Measurements from ENCODE around the gene RNF157. TPM values are rescaled to one million over a fixed set of nuclear protein-coding genes. Genes with fewer than 3 reads are reported as not detected.

The RNF157 gene
- total and polyA plus RNA-seq, 3 experiments from 2014 or later, result 10.7 to 13.9 (median 13.9) TPM

GRCh38 chr17:76179496-76180467 lies 60.5 kb downstream of the RNF157 start:
- POLR2A ChIA-PET, result interaction anchor here (0.6 to 1.8 kb wide), 13 partner anchors 12 to 771 kb away, joined by 3 to 15 read pairs (median 5); partner anchors contain the start of genes FOXJ1 and UBALD2
- Histone ChIP-seq H3K36me3 (ENCODE audit: insufficient read depth, low read length) (no peaks in the 10 kb centered on the region), H3K27ac (ENCODE audit: low read depth, low read length) (peak overlapping the region; percentile 28), H3K9me3 (ENCODE audit: low read length) (no peaks in the 10 kb centered on the region), H3K4me1 (ENCODE audit: insufficient read depth, low read length) (peaks cover 77% of the 10 kb centered on the region), H3K4me3 (ENCODE audit: low read length) (peak overlapping the region; percentile 21), H3K27me3 (ENCODE audit: insufficient read depth, low read length, poor library complexity, severe bottlenecking) (no peaks in the 10 kb centered on the region)
- Mint-ChIP-seq H3K9me3 (no peaks in the 10 kb centered on the region), H3K4me3 (peak overlapping the region; percentile 8 to 57 (median 45)), H3K27ac (peak overlapping the region; percentile 83 to 95 (median 90)), H3K4me1 (peaks cover 34 to 57% (median 52%) of the 10 kb centered on the region in 3 donors), H3K36me3 (peaks cover 0 to 4% (median 0%) of the 10 kb centered on the region in 3 donors), H3K27me3 (no peaks in the 10 kb centered on the region)
- CTCF ChIA-PET, result interaction anchor here (0.6 to 10.1 kb wide), 35 partner anchors 11 to 170 kb away, joined by 3 to 119 read pairs (median 5); partner anchors contain the start of genes FOXJ1, RNF157 and UBALD2
- peak in 3 of 5 donors; percentile 49 to 76 (median 55) for DNase-seq

GRCh38 chr17:76178124-76178523 lies 62.2 kb downstream of the RNF157 start:
- H3K27me3 Mint-ChIP-seq, result no peaks in the 10 kb centered on the region
- H3K9me3 Mint-ChIP-seq, result no peaks in the 10 kb centered on the region
- Histone ChIP-seq H3K4me3 (ENCODE audit: low read length) (no peak overlapping the region), H3K27me3 (ENCODE audit: insufficient read depth, low read length, poor library complexity, severe bottlenecking) (no peaks in the 10 kb centered on the region), H3K36me3 (ENCODE audit: insufficient read depth, low read length) (no peaks in the 10 kb centered on the region), H3K27ac (ENCODE audit: low read depth, low read length) (no peak overlapping the region), H3K9me3 (ENCODE audit: low read length) (no peaks in the 10 kb centered on the region), H3K4me1 (ENCODE audit: insufficient read depth, low read length) (peaks cover 67% of the 10 kb centered on the region)
- no peak overlapping the region for H3K4me3 Mint-ChIP-seq
- peaks cover 30 to 50% (median 47%) of the 10 kb centered on the region in 3 donors for H3K4me1 Mint-ChIP-seq
- ChIA-PET CTCF (interaction anchor here (1.1 to 10.1 kb wide), 12 partner anchors 11 to 164 kb away, joined by 3 to 119 read pairs (median 6); partner anchors contain the start of genes EXOC7 and FOXJ1), POLR2A (interaction anchor here (0.7 to 1.0 kb wide), 2 partner anchors 94 to 101 kb away, joined by 3 read pairs; no protein-coding TSS in a partner anchor)
- peak overlapping the region in 6 of 8 donors; percentile 54 to 88 (median 62) for H3K27ac Mint-ChIP-seq
- no peak for DNase-seq
- peaks cover 0 to 4% (median 0%) of the 10 kb centered on the region in 3 donors for H3K36me3 Mint-ChIP-seq

GRCh38 chr17:76176701-76177574 lies 63.4 kb downstream of the RNF157 start:
- H3K27ac ChIP-seq (ENCODE audit: low read depth, low read length), result no peak overlapping the region
- H3K4me3 ChIP-seq (ENCODE audit: low read length), result no peak overlapping the region
- Mint-ChIP-seq H3K27ac (peak overlapping the region in 4 of 8 donors; percentile 7 to 76 (median 44)), H3K4me1 (peaks cover 24 to 45% (median 41%) of the 10 kb centered on the region in 3 donors), H3K9me3 (no peaks in the 10 kb centered on the region), H3K36me3 (peaks cover 0 to 4% (median 3%) of the 10 kb centered on the region in 3 donors), H3K4me3 (no peak overlapping the region), H3K27me3 (no peaks in the 10 kb centered on the region)
- DNase-seq, result no peak
- no peaks in the 10 kb centered on the region for H3K36me3 ChIP-seq (ENCODE audit: insufficient read depth, low read length)
- H3K4me1 ChIP-seq (ENCODE audit: insufficient read depth, low read length), result peaks cover 60% of the 10 kb centered on the region
- H3K27me3 ChIP-seq (ENCODE audit: insufficient read depth, low read length, poor library complexity, severe bottlenecking), result no peaks in the 10 kb centered on the region
- H3K9me3 ChIP-seq (ENCODE audit: low read length), result no peaks in the 10 kb centered on the region
- POLR2A ChIA-PET, result no interaction called here
- CTCF ChIA-PET, result interaction anchor here (1.3 to 10.1 kb wide), 5 partner anchors 10 to 280 kb away, joined by 3 to 119 read pairs (median 5); partner anchors contain the start of genes FOXJ1 and TRIM65

- Histone ChIP-seq H3K27ac (ENCODE audit: low read depth, low read length) (no peak overlapping the region), H3K9me3 (ENCODE audit: low read length) (no peaks in the 10 kb centered on the region), H3K4me3 (ENCODE audit: low read length) (no peak overlapping the region), H3K36me3 (ENCODE audit: insufficient read depth, low read length) (no peaks in the 10 kb centered on the region), H3K4me1 (ENCODE audit: insufficient read depth, low read length) (peaks cover 33% of the 10 kb centered on the region), H3K27me3 (ENCODE audit: insufficient read depth, low read length, poor library complexity, severe bottlenecking) (no peaks in the 10 kb centered on the region)
- POLR2A ChIA-PET, result interaction anchor here (1.0 to 1.3 kb wide), 2 partner anchors 8 to 96 kb away, joined by 3 to 4 read pairs; no protein-coding TSS in a partner anchor
- Mint-ChIP-seq H3K4me3 (no peak overlapping the region), H3K27me3 (no peaks in the 10 kb centered on the region), H3K36me3 (peaks cover 0 to 11% (median 5%) of the 10 kb centered on the region in 3 donors), H3K9me3 (no peaks in the 10 kb centered on the region), H3K4me1 (peaks cover 5 to 17% (median 16%) of the 10 kb centered on the region in 3 donors), H3K27ac (peak overlapping the region in 2 of 8 donors; percentile 23 to 29)
- no peak for DNase-seq
- CTCF ChIA-PET, result interaction anchor here (0.8 to 1.4 kb wide), 5 partner anchors 8 to 373 kb away, joined by 3 to 9 read pairs (median 5); no protein-coding TSS in a partner anchor
Observed at GRCh38 chr17:76174037-76174436, 66.3 kb downstream of the RNF157 start.

GRCh38 chr17:76173474-76173873 lies 66.8 kb downstream of the RNF157 start:
- DNase-seq, result no peak
- Histone ChIP-seq H3K27ac (ENCODE audit: low read depth, low read length) (no peak overlapping the region), H3K27me3 (ENCODE audit: insufficient read depth, low read length, poor library complexity, severe bottlenecking) (no peaks in the 10 kb centered on the region), H3K9me3 (ENCODE audit: low read length) (no peaks in the 10 kb centered on the region), H3K4me3 (ENCODE audit: low read length) (no peak overlapping the region), H3K4me1 (ENCODE audit: insufficient read depth, low read length) (peaks cover 28% of the 10 kb centered on the region), H3K36me3 (ENCODE audit: insufficient read depth, low read length) (no peaks in the 10 kb centered on the region)
- POLR2A ChIA-PET, result interaction anchor here (1.0 to 1.3 kb wide), 2 partner anchors 8 to 96 kb away, joined by 3 to 4 read pairs; no protein-coding TSS in a partner anchor
- Mint-ChIP-seq H3K27me3 (no peaks in the 10 kb centered on the region), H3K4me1 (peaks cover 2 to 12% (median 10%) of the 10 kb centered on the region in 3 donors), H3K36me3 (peaks cover 0 to 16% (median 6%) of the 10 kb centered on the region in 3 donors), H3K9me3 (no peaks in the 10 kb centered on the region), H3K27ac (peak overlapping the region in 1 of 8 donors; percentile 23), H3K4me3 (no peak overlapping the region)
- CTCF ChIA-PET, result interaction anchor here (0.8 to 1.4 kb wide), 6 partner anchors 8 to 373 kb away, joined by 3 to 9 read pairs (median 4); no protein-coding TSS in a partner anchor

- no peak for DNase-seq
- Mint-ChIP-seq H3K27me3 (no peaks in the 10 kb centered on the region), H3K27ac (no peak overlapping the region), H3K4me1 (peaks cover 2 to 7% (median 3%) of the 10 kb centered on the region in 3 donors), H3K9me3 (no peaks in the 10 kb centered on the region), H3K4me3 (no peak overlapping the region), H3K36me3 (peaks cover 0 to 27% (median 8%) of the 10 kb centered on the region in 3 donors)
- Histone ChIP-seq H3K4me1 (ENCODE audit: insufficient read depth, low read length) (peaks cover 20% of the 10 kb centered on the region), H3K9me3 (ENCODE audit: low read length) (no peaks in the 10 kb centered on the region), H3K27ac (ENCODE audit: low read depth, low read length) (no peak overlapping the region), H3K27me3 (ENCODE audit: insufficient read depth, low read length, poor library complexity, severe bottlenecking) (no peaks in the 10 kb centered on the region), H3K36me3 (ENCODE audit: insufficient read depth, low read length) (no peaks in the 10 kb centered on the region), H3K4me3 (ENCODE audit: low read length) (no peak overlapping the region)
- ChIA-PET CTCF (interaction anchor here (1.0 to 2.1 kb wide), 5 partner anchors 10 to 158 kb away, joined by 3 to 4 read pairs (median 3); no protein-coding TSS in a partner anchor), POLR2A (no interaction called here)
Observed at GRCh38 chr17:76171706-76172105, 68.6 kb downstream of the RNF157 start.

GRCh38 chr17:76170114-76170513 lies 70.2 kb downstream of the RNF157 start:
- Mint-ChIP-seq H3K27ac (peak overlapping the region in 1 of 8 donors; percentile 11), H3K36me3 (peaks cover 0 to 32% (median 6%) of the 10 kb centered on the region in 3 donors), H3K4me1 (peaks cover 0 to 2% (median 0%) of the 10 kb centered on the region in 3 donors), H3K9me3 (no peaks in the 10 kb centered on the region), H3K4me3 (no peak overlapping the region), H3K27me3 (no peaks in the 10 kb centered on the region)
- CTCF ChIA-PET, result interaction anchor here (1.0 to 2.1 kb wide), 5 partner anchors 10 to 110 kb away, joined by 3 to 9 read pairs (median 5); no protein-coding TSS in a partner anchor
- Histone ChIP-seq H3K27ac (ENCODE audit: low read depth, low read length) (no peak overlapping the region), H3K36me3 (ENCODE audit: insufficient read depth, low read length) (no peaks in the 10 kb centered on the region), H3K9me3 (ENCODE audit: low read length) (no peaks in the 10 kb centered on the region), H3K4me1 (ENCODE audit: insufficient read depth, low read length) (peaks cover 8% of the 10 kb centered on the region), H3K4me3 (ENCODE audit: low read length) (no peak overlapping the region), H3K27me3 (ENCODE audit: insufficient read depth, low read length, poor library complexity, severe bottlenecking) (no peaks in the 10 kb centered on the region)
- DNase-seq, result no peak
- POLR2A ChIA-PET, result interaction anchor here (1.0 kb wide), 1 partner anchor 14 kb away, joined by 3 read pairs; no protein-coding TSS in a partner anchor

All from CD8-positive, alpha-beta memory T cell (primary cell).